ENCODE results near the gene CELA2A. TPM values are rescaled to one million over a fixed set of nuclear protein-coding genes. Genes with fewer than 3 reads are reported as not detected.
"Not testable (repeated sequence)": the region's sequence is repeated elsewhere in the genome, so short reads cannot be mapped to it uniquely, and the experiment has no call there.

The CELA2A gene
- total and polyA plus RNA-seq, 7 donors = 0.10 to 2.1 TPM; not detected in 5

GRCh38 chr1:15459771-15460707 is 3.5 kb downstream of the CELA2A start:
- ATAC-seq = no peak

GRCh38 chr1:15460708-15461095 is 4.2 kb downstream of the CELA2A start:
- Histone ChIP-seq H3K27ac (no peak overlapping the region), H3K36me3 (ENCODE audit: insufficient read depth in 1 of 2, low read depth in 1 of 2) (no peaks in the 10 kb centered on the region), H3K4me3 (no peak overlapping the region), H3K4me1 (no peaks in the 10 kb centered on the region), H3K9me3 (no peaks in the 10 kb centered on the region), H3K27me3 (ENCODE audit: insufficient read depth in 3 of 3, low read length in 2 of 3) (peaks cover 0 to 2% (median 0%) of the 10 kb centered on the region in 3 donors)
- ATAC-seq (no peak), DNase-seq (no peak)
- intact Hi-C loops (cut with DNase I) = no loop called here
- TF ChIP-seq CTCF (IDR thresholded peaks at IDR 0.05) = no peak
- WGBS, 3 donors = 82 to 85% (median 84%) methylated on average over 9 of the region's 9 CpGs

More at GRCh38 chr1:15459771-15460707, 3.5 kb downstream of the CELA2A start:
- H3K36me3 ChIP-seq (ENCODE audit: insufficient read depth in 1 of 2, low read depth in 1 of 2) = no peaks in the 10 kb centered on the region
- H3K27me3 ChIP-seq (ENCODE audit: insufficient read depth in 3 of 3, low read length in 2 of 3) = peaks cover 0 to 2% (median 0%) of the 10 kb centered on the region in 3 donors
- no peaks in the 10 kb centered on the region for H3K9me3 ChIP-seq
- no peak overlapping the region for H3K4me3 ChIP-seq
- 23 to 38% (median 27%) methylated on average over 10 of the region's 10 CpGs for WGBS, 3 donors
- no peak overlapping the region for H3K27ac ChIP-seq
- intact Hi-C loops (cut with DNase I) = no loop called here
- TF ChIP-seq CTCF (IDR thresholded peaks at IDR 0.05) = no peak
- H3K4me1 ChIP-seq = no peaks in the 10 kb centered on the region
- DNase-seq = no peak

GRCh38 chr1:15463064-15463800 is 6.7 kb downstream of the CELA2A start:
- H3K36me3 ChIP-seq (ENCODE audit: insufficient read depth in 1 of 2, low read depth in 1 of 2); H3K27ac ChIP-seq; H3K4me3 ChIP-seq; ATAC-seq; H3K4me1 ChIP-seq; DNase-seq; intact Hi-C loops (cut with DNase I); H3K9me3 ChIP-seq; H3K27me3 ChIP-seq (ENCODE audit: insufficient read depth in 3 of 3, low read length in 2 of 3): not testable (repeated sequence)
- WGBS, 3 donors = 58 to 70% (median 64%) methylated on average over 12 of the region's 15 CpGs

GRCh38 chr1:15463926-15464322 is 7.4 kb downstream of the CELA2A start:
- H3K27me3 ChIP-seq (ENCODE audit: insufficient read depth in 3 of 3, low read length in 2 of 3); H3K4me1 ChIP-seq; intact Hi-C loops (cut with DNase I); H3K9me3 ChIP-seq; ATAC-seq; H3K4me3 ChIP-seq; DNase-seq; H3K27ac ChIP-seq; H3K36me3 ChIP-seq (ENCODE audit: insufficient read depth in 1 of 2, low read depth in 1 of 2): not testable (repeated sequence)
- 92 to 94% (median 93%) methylated on average over 5 of the region's 5 CpGs for WGBS, 3 donors

GRCh38 chr1:15465674-15466073 is 9.1 kb downstream of the CELA2A start:
- Histone ChIP-seq H3K27me3 (ENCODE audit: insufficient read depth in 3 of 3, low read length in 2 of 3) (peaks cover 0 to 1% (median 0%) of the 10 kb centered on the region in 3 donors), H3K9me3 (no peaks in the 10 kb centered on the region), H3K27ac (no peak overlapping the region), H3K4me1 (no peaks in the 10 kb centered on the region), H3K4me3 (no peak overlapping the region), H3K36me3 (ENCODE audit: insufficient read depth in 1 of 2, low read depth in 1 of 2) (no peaks in the 10 kb centered on the region)
- 71 to 82% (median 79%) methylated on average over 7 of the region's 7 CpGs for WGBS, 3 donors
- intact Hi-C loops (cut with DNase I) = no loop called here
- no peak for ATAC-seq
- no peak for DNase-seq
- no peak for TF ChIP-seq CTCF (IDR thresholded peaks at IDR 0.05)

- DNase-seq; ATAC-seq; intact Hi-C loops (cut with DNase I); H3K27me3 ChIP-seq (ENCODE audit: insufficient read depth in 3 of 3, low read length in 2 of 3); H3K4me3 ChIP-seq; H3K27ac ChIP-seq; H3K9me3 ChIP-seq; H3K36me3 ChIP-seq (ENCODE audit: insufficient read depth in 1 of 2, low read depth in 1 of 2); H3K4me1 ChIP-seq: not testable (repeated sequence)
- 79 to 87% (median 81%) methylated on average over 21 to 22 of the region's 22 CpGs for WGBS, 3 donors
These were observed 10.6 kb downstream of the CELA2A start for GRCh38 chr1:15466955-15467625.
